ENCODE data around the gene CDYL. TPM values are rescaled to one million over a fixed set of nuclear protein-coding genes. Genes with fewer than 3 reads are reported as not detected.

CDYL gene
- total RNA-seq, 1 donor from 2014 or later: 27.8 TPM

DNA sequence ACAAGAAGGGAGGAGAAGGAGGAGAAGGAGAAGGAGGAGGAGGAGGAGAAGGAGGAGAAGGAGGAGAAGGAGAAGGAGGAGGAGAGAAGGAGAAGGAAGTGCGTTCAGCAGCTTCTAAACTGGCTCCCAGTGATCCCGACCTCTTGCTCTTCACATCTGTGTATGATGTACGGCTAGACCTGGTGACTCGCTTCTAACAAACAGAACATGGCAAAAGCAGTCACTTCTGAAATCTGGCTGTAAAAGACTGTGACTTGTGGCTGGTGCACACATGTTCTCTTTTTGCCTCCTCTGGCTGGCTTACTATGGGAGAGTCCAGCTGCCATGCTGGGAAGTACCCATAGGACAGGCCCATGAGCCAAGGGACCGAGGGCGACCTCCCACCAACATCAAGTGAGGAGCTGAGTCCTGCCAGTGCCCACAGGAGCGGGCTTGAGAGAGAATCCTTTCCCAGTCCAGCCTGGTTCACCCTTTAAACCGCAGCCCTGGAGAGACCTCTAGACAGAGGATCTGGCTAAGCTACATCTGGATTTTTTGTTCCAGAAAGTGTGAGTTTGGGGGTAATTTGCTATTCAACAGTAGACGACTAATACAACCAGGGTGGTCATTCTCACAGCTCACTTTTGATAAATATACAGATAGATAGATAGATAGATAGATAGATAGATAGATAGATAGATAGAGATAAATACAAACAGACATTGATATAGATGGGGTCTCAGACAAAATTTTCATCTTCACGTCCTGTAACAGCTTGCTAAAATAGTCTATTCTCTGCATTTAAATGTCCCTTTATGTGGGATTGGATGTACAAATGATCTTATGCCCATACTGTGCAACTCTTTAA, 185.3 kb downstream of the CDYL start:
- no peak for DNase-seq (ENCODE audit: low read depth in 2 of 2)

DNA sequence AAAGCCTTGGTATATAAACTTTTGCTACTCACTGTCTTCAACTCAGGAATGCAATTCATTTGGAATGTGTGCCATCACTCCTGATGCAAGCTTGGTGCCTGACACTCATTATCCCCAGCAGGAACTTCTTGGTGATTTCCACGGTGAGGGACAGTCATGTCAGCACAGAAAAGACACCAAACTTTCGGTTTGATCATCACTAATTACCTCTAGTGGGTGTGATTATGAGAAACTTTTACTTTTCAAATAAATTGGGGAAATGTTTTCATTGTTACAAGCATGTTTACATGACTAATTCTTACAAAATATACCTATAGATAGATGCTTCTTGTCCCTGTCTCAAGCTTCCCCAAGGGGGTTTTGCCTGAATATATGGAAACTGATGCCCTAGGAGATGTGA, 186.7 kb downstream of the CDYL start:
- no peak for DNase-seq (ENCODE audit: low read depth in 2 of 2)

DNA sequence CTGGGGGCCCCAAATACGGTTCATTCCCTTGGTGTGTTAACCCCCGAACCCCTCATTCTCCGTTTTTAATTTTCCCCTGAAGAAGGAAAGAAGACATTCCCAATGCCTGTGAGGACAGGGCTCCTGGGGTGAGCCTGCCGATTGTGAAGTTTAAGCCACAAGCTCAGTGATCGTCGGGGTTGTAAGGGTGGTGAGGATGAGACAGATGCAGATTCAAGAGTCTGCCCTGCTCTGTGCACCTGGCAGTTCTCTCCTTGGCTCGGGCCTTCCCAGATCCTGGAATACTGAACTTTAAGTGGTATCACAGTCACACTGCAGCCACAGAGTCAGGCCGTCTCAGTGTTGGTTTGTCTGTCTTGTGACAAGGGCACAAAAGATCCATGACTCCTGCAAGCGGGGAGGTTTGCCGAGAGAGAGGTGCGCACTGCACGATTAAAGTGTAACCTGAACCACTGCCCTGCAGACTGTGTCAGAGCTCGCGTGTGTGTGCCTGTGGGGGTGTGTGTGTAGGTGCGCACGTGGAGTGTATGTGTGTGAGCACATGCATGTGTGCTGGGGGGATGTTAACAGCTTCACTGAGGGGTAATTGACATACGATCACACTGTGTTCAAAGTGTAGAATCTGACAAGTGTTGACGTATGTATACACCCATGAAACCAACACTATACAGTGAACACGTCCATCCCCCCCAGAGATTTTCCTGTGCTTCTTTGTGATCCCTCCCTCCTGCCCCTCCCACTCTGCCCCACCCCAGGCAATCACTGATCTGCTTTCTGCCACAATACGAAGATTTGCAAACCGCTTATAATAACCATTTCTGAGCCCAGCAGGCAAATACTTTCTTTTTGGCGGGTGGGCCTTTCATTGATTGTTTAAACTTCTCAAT, 188.7 kb downstream of the CDYL start:
- no peak for DNase-seq (ENCODE audit: low read depth in 2 of 2)

DNA sequence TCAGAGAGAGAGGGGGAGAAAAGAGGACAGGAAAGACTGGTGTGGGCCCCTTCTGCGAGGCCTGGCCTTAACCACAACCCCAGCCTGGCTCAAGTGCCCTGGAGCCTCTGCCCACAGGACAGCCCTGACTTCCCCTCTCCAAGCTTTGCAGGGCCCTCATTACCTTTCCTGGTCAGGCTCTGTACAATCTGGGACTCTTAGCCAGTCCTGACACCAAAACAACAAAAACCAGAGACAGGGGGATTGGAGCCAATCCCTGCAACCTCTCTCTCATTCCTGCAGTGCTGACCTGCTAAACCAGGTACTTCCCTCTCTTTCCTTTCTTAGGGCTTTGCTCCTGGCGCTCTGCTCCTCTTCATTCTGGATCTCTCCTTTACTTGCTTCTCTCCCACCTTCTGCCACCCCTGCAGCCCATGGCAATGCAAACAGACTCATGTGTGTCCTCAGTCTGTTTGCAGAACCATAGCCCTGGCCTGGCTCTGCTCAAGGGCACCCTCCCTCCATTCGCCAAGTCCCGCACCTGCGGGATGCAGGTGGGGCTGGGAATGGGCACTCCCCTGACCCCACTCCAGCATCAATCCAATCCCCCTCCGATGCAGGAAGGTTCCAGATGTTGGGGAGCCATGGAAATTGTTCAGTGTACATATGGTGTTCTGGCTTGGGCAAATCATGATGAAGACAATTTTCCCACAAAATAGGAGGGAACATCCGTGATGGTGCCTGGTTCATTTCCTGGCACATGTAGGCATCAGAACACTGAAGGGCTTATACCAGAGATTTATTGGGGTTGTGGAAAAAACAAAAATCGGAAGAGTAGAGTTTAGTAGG, 189.6 kb downstream of the CDYL start:
- no peak for DNase-seq (ENCODE audit: low read depth in 2 of 2)

DNA sequence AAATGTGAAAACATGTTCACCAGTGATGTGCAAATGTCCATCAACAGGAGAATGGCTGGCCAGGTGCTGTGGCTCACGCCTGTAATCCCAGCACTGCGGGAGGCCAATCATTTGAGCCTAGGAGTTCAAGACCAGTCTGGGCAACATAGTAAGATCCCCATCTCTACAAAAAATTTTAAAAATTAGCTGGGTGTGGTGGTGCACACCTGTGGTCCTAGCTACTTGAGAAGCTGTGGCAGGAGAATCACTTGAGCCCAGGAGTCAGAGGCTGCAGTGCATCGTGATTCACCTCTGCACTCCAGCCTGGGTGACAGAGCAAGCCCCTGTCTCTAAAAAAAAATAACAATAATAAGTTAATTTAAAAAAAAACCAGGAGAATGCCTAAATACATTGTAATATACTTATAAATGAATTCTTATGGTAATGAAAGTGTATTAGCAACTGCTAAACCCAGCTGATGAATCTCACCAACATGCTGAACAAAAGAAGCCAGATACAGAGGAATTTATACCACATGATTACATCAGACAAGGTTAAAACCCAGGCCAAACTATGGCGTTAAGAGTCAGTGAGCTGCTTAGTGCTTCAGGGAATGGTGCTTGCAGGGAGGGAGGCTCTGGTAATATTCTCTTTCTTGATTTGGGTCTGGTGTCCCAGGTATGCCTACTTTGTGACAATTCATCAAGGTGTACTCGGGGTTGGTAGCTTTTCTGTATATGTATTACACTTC, 191.3 kb downstream of the CDYL start:
- no peak for DNase-seq (ENCODE audit: low read depth in 2 of 2)

DNA sequence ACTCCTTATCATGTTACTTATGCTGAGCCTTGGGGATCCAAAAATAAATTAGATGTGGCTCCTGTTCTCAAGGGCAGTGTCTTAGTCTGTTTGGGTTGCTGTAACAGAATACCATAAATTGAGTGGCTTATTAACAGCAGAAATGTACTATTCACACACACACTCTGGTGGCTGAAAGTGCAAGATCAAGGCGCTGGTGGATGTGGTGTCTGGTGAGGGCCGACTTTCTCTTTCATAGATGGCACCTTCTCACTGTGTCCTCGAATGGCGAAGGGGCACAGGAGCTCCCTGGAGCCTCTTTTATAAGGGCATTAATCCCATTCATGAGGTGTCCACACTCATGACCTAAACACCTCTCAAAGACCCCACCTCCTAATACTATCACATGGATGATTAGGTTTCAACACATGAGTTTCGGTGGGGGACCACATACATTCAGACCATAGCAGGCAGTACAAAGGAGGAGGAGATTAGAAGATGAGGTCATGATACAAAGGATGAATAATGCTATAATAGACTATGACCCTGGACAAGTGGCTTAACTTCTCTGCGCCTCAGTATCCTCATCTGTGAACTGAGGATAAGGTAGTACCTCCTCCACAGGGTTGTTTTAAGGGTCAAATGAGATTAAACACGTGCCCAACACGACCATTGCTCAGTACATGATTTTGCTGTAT, 193.5 kb downstream of the CDYL start:
- DNase-seq (ENCODE audit: low read depth in 2 of 2): no peak

DNA sequence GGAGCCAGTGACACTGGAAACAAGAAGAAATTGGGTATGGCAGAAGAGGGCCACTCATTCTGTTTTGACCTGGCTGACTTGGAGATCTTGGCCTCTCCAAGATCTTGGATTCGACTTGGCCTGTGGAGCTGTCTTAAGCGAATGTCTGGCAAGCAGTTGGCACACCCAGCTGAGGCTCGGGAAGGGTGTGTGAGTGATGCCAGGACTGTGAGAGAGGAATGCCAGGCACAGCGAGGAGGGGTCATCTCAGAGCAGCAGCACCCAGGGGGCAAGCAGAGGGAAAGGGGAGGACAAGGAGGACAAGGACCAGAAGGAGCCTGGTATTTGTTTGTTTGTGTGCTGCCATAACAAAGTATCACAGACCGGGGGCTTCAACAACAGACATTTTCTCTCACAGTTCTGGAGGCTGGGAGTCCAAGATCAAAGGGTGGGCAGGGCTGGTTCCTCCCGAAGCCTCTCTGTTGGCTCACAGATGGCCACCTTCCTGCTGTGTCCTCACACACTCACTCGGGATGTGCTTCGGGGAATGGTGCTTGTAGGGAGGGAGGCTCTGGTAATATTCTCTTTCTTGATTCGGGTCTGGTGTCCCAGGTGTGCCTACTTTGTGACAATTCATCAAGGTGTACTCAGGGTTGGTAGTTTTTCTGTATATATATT, 194.7 kb downstream of the CDYL start:
- no peak for DNase-seq (ENCODE audit: low read depth in 2 of 2)

DNA sequence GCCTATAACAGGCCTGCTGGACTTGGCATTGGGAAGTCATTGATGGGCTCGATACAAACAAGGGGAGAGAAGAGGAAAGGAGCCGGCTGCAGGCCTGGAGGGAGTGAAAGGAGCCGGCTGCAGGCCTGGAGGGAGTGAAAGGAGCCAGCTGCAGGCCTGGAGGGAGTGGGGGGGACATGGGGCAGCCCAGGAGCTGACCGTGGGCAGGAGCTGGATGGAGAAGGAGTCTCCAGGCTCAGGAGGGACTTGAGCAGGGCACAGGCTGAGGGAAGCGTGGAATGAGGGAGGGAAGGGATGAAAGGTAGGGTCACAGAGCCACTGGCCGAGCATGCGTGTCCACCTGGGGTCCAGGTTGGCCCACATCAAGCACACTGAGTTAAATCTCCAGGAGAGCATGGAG, 195.6 kb downstream of the CDYL start:
- DNase-seq (ENCODE audit: low read depth in 2 of 2): no peak

DNA sequence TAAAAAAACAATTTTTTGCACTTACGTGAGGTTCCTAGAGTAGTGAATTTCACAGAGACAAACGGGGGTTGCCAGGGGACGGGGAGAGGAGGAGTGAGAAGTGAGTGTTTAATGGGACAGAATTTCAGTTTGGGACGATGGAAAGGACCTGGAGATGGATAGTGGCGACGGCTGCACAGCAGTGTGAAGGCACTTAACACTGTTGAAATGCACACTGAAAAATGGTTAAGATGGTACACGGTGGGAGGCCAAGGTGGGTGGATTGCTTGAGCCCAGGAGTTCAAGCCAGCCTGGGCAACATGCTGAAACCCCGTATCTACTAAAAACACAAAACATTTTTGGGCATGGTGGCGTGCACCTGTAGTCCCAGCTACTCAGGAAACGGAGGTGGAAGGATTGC, 196.2 kb downstream of the CDYL start:
- DNase-seq (ENCODE audit: low read depth in 2 of 2): no peak

DNA sequence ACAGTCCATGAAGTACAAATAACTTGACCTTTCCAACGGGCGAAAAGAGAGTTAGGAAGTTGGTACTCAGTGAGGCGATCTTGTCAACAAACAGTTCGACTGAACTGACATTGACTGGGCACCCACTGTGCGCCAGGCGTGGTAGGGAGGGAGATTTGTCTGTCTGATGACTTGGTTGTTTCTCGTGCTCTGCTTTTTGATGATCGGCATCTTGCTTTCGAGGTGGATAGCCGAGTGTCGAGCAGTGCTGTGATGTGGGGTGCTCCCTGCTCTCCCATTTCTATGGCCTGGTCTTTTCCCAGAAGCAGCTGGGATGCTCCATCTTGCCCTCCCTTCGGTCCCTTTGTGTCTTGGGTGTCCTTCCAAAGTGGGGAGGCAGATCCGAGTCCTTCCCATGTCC, 197.2 kb downstream of the CDYL start:
- DNase-seq (ENCODE audit: low read depth in 2 of 2): no peak

DNA sequence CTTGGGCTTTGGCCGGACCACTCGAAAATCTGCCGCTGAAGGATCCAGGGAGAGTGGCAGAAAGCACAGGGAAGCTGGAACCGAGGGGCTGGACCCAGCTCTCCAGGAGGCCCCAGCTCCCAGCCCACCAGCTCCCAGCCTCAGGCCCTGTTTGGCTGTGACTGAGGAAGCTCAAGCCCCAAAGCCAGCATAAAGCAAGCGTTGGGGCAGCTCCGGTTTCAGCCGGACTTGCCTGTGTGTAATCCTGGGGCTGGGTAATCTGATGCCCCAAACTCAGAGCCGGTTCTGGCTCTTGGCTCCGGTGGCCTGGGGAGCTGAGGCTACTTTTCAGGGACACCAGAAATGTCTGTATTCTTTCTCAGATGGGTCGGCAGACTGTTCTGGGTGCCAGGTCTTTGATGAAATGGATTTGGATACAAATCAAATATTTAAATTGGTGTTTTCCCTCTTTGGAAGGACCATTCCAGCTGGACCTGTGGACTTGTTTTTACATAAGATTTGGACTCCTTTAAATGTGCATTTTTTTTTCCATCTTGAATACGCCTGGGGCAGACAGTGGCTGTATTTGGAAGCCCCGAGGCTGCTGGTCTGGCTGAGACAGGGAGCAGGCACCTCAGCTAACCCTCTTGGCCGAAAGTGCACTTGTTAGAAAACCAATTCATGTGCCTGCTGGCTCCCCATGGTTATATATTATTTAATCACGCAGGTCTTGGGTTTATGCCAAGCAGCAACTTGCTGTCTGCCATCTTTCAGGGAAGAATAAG, 198.0 kb downstream of the CDYL start:
- peak in 1 of 2 donors; percentile 12 for DNase-seq (ENCODE audit: low read depth in 2 of 2)

DNA sequence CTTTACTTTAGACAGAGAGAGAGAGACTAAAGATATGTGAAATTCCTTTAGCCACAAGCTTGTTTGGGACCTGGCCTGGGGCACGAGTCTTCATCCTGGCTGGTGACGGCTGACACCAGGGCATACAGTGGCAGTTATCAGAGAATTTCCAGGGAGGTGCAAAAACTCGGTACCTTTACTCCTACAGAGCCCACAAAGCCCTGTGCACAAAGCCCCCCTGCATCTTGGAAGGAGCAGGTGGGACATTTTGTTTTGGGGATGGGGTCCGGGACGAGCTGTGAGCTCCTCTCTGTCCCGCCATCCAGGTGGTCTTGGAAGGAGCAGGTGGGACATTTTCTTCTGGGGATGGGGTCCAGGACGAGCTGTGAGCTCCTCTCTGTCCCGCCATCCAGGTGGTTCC, 198.8 kb downstream of the CDYL start:
- no peak for DNase-seq (ENCODE audit: low read depth in 2 of 2)

DNA sequence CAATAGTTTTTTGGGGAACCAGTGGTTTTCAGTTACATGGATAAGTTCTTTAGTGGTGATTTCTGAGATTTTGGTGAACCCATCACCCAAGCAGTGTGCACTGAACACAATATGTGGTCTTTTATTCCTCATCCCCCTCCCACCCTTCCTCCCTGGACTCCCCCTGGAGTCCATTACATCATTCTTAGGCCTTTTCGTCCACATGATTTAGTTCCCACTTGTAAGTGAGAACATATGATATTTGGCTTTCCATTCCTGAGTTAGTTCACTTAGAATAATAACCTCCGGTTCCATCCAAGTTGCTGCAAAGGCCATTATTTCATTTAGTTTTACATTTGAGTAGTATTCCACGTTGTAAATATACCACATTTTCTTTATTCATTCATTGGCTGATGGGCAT, 199.3 kb downstream of the CDYL start:
- DNase-seq (ENCODE audit: low read depth in 2 of 2): no peak

DNA sequence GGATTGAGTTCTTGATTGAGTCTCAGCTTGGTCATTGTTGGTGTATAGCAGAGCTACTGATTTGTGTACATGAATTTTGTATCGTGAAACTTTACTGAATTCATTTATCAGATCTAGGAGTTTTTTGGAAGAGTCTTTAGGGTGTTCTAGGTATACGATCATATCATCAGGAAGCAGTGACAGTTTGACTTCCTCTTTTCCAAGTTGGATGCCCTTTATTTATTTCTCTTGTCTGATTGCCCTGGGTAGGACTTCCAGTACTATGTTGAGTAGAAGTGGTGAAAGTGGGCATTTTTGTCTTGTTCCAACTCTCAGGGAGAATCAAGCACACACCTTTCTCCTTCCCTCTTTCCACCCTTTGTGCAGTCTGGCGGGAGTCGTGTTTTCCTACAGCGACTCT, 201.3 kb downstream of the CDYL start:
- DNase-seq (ENCODE audit: low read depth in 2 of 2): no peak

DNA sequence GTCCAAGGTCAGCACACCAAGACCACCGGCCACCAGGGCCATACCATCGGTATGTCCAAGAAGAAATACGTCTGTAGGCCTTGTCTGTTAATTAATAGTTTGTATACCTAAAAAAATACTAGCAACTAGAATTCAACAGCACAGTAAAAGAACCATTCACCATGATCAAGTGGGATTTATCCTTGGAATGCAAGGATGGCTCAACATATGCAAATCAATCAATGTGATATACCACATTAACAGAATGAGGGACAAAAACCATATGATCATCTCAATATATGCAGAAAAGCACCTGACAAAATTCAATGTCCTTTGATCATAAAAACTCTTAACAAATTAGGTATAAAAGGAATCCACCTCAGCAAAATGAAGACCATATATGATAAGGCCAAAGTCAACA, 203.2 kb downstream of the CDYL start:
- no peak for DNase-seq (ENCODE audit: low read depth in 2 of 2)

DNA sequence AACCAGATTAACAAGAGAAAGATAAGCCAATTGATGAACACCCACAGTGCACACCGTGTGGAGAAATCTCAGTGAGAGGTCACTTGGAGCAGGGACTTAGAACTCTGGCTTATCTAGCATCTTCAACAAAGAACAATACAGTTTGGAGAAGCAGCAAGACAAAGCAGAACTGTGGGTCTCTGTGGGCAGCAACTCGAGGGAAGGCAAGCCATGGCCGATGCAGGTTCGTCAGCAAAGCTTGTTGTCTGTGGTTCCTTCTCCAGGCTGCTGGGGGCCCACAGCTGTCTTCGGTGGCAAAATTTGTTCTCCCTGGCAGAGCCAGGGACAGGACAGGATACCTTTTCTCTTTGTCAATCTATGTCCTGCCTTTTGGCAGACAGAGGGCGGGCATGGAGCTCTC, 205.6 kb downstream of the CDYL start:
- DNase-seq (ENCODE audit: low read depth in 2 of 2): no peak

DNA sequence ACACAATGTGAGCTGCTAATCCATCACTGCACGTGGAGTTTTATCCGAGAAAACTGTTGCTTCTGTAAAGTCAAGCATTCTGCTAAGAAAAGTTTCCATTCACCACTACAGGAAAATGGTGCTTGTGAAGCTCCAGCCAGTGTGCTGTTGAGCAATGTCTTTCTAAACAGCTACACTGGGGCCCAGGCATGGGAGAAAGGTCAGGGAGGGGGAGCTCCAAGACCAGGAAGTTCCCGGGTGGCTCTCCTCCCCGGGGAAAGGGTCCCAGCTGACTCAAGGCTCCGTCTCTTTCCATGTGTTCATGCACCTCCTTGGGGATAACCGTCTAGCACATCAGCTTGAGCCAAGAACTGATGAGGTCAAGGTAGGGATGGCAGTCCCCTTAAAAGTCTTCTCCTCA, 207.1 kb downstream of the CDYL start:
- DNase-seq (ENCODE audit: low read depth in 2 of 2): no peak

DNA sequence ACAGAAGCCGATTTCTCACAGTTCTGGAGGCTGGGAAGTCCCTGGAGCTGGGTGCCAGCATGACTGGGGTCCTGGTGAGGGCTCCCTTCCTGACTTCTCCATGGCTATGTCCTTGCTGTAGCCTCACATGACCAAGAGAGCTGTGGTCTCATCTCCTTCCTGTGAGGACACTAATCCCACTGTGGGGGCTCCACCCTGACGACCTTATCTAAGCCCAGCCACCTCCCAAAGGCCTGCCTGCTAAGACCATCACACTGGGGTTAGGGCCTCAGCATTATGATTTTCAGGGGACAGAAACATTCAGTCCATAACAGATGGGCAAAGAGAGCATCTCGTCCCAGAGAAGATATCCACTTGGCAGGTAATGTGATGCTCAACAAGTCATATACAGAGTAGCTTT, 210.8 kb downstream of the CDYL start:
- no peak for DNase-seq (ENCODE audit: low read depth in 2 of 2)

DNA sequence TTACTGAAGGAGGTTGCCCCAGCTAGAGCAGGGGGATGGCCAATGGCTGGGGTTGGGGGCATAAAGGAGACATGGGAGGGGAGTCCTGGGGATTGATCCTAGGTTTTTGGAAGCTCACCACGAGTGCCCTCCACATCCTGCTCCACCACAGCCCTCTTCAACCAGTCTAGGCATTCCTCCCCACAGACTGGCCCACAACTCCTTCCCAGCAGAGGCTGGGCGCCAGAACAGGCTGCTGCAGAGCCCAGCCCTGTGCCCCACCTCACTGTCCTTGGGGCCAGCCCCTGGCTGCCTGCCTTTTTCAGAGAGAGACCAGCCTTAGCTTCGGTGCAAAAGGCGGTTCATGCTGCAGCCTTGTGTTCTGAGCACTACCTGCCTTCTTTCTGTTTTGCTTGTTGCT, 211.2 kb downstream of the CDYL start:
- no peak for DNase-seq (ENCODE audit: low read depth in 2 of 2)

All from lung microvascular endothelial cell (primary cell).